SH-SY5Y (cell line): ENCODE results near the gene SLC10A7.

ENCODE experiments used
- GATA2 ChIP-seq: IDR thresholded peaks from 2 replicates; pipeline ENCODE4 v1.6.1; 2011; ENCODE audit warnings: mild to moderate bottlenecking, low read depth, low read length
- GATA3 ChIP-seq: IDR thresholded peaks from 2 replicates; pipeline ENCODE4 v1.6.1; 2011; ENCODE audit warnings: low read depth, mild to moderate bottlenecking, low read length, moderate library complexity

SLC10A7 gene

DNA sequence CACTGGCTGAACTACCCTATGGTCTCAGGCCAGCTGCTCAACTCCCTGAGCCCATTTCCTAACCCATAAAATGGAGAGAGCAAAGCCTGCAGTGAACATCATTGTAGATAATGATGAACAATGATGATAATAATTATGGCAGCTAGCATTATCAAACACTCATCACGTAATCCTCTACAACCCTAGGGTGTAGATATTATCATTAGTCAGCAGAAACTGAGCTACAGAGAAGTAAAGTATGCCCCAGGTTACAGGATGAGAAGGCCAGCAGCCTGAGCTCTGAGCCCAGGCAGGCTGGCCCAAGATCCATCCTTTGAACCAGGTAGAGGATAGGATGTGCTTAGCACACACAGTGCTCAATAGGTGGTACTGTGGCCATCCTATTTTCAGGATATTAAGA lies 264.2 kb downstream of the SLC10A7 start:
- TF ChIP-seq GATA2 (no peak), GATA3 (no peak)

DNA sequence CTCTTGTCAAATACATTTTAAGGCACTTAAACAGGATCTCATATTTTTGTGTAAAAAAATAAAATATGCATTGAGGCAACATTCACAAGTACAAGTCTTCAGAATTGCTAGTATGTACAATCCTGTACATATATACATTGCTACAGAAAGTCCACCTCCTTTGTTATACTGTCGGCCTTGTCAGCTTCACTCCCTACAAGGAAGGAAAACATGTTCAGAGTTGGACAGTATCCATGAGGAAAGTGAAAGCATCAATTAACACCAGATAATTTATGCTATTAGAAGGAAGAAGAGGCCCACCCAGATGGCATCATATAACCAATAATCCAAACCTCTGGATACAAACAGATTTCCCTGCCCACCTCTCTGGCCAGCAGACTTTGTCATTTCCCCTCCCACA lies 265.4 kb downstream of the SLC10A7 start:
- no peak for TF ChIP-seq GATA2
- TF ChIP-seq GATA3: no peak

DNA sequence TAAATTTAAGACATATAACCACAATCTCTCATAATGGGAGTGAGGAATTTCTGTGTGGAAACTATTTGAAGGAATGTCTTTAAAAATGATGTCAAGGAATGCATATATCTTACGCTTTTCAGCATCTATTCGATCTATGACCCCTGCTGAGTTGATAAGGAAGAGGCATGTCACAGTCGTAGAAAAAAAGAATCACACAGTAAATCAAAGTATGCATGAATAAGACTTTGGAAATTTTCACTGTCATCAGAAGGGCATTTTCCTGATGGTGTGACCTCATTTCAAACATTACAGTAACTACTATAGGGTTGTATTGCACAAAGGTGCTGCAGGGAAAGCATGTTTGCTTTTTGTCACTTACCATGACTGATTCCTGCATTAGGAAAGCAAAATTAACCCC lies 265.9 kb downstream of the SLC10A7 start:
- TF ChIP-seq GATA3: no peak

DNA sequence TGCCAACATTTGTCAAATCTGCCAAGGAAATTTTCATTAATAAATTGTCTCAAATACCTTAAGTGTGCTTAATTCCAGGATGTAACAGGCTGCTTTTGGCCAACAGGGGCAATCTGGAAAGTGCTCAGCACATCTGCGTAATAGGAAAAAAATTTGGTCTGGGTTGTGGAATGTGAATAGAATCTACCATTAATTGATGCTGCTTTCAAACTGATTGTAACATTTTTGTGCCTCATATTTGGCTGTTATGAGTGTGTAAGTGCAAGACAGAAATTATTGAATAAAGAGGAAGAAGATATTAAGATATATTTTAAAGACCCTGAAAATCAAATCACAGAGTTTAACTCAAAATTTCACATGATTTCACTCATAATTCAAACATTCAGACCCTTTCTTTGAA lies 266.3 kb downstream of the SLC10A7 start:
- TF ChIP-seq GATA3: no peak
- no peak for TF ChIP-seq GATA2

DNA sequence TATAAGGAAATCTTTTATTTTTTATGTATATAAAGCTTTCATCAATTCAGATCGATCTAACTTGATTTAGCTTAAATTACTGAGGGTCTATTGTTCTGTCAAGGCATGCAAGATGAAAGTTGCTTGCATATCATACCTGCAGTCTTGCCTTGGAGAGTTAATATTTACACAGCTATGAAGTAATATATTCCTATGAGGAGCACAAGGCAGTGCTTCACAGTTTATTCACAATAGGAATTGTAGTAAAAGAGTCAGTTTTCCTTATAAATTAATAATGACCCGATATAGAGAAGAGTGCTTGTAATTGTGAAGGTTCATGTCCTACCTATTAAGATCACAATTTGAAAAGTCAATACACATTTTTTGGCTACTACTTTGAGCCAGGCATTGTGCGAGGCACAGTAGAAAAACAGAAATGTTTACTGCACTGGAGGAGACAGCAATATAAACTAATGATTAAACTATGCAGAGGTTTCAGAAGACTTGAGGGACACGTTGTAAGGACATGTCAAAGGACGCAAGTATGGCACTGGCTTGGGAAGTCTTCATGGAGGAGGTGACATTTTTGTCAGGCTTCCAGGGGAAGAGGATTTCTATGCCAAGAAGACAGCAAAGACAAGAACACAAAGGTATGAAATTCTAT lies 268.6 kb downstream of the SLC10A7 start:
- TF ChIP-seq GATA2 (no peak), GATA3 (no peak)

DNA sequence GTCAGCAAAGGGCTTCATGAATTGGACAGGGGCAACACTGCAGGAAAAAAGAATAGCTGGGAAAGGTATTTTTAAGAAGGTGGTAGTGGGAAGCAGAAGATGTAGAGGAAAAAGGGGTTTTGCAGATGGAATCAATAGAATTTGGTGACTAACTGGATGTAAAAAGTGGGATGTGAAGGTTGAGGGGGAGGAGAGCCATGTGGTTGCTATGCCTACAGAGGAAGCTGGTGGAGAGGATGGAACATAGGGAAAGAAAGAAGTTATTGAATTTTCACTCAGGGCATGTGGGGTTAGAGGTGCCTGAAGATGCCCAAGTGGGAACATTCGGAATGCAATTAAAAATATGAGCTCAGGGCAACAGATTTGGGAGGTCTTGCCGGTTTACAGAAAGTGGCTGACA lies 274.4 kb downstream of the SLC10A7 start:
- TF ChIP-seq GATA2: no peak
- TF ChIP-seq GATA3: no peak

DNA sequence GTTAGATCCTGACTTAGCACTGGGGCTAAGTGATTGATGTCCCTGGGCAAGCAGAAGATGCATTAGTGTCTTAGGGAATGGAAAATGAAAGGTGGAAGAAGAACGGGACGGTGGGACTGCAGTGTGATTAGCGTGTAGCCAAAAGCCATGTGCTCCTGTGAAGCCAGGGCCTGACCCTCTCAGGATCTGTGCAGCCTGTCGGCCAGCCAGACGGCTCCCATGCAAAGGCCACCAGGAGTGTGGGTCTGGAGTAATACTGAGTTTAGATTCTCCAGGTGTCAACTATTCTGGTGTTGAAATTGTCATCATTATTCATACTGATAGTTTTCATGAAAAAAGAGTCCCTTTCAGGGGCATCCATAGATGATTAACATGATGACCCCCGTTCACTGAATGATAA lies 275.4 kb downstream of the SLC10A7 start:
- TF ChIP-seq GATA3: no peak
- TF ChIP-seq GATA2: no peak

DNA sequence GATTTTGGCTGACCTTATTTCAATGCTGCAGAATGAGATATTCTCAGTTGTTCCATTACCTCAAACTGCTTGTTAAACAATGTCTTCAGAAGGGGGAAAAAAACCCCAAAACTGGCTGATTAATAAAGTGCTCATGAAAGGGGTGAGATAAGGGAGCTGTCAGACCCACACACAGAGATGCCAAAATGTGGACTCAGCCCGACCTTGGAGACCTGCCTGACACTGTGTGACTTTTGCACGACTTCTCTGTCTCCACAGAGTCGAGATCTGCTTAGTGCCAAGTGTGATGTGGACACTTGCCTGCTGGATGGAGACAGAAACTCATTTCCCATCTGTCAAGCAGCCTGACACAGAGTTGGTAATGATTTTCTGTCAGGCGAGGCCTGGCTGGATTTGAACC lies 275.9 kb downstream of the SLC10A7 start:
- TF ChIP-seq GATA2: no peak
- no peak for TF ChIP-seq GATA3

DNA sequence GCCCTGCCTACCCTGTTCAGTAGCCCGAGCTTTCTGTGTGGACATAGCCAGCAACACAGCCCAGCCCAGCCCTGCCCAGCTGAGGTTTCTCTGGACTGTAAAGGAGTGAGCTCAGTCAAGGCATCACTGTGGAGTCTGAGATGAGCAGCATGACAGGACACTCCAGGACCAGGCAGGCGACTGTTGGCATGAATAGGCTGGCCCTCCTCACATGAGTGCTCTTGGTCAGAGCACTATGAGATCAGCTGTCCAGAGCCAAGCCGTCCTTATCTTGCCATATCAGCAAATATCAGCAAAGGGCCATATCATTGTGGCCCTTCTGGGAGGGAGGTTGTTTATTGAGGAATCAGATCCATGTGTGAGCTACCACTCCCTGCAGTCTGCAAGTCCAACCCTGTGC lies 276.5 kb downstream of the SLC10A7 start:
- TF ChIP-seq GATA2: no peak
- no peak for TF ChIP-seq GATA3

DNA sequence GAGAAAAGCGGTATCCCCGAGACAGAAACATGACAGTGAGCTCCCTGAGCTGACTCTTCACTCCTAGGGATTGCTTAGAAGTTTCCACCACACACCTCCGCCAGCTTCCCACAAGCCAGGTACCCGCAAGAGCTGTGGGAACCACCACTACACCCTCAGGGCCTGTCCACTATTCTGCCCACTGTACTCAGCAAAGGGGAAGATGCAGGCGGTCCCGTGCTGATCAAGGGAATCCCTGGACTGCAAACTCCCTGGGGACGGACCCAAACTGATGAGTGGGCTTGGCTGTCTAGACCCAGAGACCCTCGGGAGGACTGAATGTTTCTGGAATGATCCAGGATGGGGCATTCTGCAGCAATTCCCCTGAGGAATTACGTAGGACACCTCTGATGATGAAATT lies 277.2 kb downstream of the SLC10A7 start:
- TF ChIP-seq GATA2: no peak
- no peak for TF ChIP-seq GATA3

DNA sequence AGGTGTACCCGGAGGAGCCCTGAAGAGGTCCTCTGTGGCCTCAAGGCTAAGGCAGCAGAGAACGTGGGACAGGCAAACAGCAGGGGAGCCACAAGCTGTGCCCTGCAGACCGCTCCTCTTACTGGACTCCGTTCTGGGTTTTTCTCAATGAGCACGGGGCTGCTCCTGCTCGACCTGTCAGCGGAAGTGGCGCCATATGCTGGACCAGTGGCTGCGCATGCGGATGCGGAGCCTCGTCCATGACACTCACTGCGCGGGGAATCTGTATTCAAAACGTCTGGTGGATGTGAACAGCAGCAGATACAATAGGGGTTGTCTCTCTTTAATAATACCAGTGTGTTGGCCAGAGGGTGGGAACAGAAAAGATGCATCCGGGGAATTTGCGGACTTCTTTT lies 277.9 kb downstream of the SLC10A7 start:
- TF ChIP-seq GATA3 (no peak), GATA2 (no peak)

DNA sequence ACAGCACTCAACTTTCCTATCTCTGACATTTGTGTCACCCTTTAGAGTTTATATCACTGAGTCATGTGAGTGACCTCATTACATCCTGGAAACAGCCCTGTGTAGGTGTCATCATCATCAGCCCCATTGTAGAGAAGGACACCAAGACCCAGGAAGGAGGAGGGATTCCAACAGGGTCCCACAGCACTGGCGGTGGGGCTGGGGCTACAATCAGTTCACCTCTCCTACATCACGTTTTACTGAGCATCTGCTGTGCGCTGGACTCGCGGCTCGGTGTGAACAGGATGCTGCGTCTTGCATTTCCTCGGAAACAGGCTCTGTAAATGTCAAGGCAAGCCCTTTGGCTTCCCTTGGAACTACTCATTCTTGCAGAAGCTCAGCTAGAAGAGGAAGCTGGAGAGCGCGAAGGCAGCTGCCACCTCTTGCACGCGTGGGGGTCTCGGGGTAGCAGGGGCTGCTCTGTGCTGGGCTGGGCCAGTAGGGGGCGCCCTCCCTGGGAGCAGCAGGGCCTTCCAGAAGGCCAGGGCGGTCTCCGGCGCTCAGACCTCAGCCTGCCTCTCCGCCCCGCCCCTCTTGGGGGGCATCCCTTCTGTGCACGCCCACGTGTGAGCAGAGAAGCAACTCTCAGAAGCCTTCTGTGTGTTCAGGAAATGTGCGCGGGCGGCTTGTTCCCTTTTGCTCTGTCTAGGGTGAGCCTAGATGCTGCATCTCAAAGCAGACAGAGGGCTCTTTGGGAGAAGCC lies 278.4 kb downstream of the SLC10A7 start:
- TF ChIP-seq GATA3 (no peak), GATA2 (no peak)

DNA sequence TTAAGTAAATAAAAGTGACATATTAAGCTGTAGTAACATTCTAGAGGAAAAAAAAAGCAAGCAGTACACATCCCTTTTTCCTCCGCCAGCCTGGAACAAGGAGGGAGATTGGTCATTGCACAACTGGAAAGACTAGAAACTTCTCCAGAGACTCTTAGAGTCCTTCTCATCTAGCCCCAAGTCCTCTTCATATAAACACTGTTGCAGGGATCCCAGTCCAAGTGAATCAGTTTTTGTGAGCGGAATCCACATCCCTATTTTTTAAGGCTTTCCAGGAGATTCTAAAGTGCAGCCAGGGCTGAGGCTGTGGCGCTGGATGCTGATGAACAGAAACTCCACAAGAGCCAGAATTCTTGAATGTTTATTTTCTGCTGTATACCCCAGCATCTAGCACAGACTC lies 283.6 kb downstream of the SLC10A7 start:
- TF ChIP-seq GATA2: no peak
- no peak for TF ChIP-seq GATA3

DNA sequence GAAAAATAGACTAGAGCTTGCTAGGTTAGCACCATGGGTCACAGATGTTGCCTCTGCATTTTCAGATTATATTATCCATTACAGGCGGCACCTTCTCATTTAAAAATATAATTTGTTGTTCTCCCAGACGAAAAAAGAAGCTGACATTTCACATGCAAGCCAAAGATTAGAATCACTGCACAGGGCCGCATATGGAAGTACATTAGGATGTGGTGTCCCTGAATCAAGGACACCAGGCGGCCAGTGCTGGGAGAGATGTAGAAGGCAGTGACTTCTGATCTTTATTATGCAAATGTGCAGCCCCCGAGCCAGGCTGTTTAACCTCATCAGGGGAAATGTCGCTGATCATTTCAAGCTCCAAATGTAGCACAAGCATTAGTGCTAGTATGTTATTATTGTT lies 284.6 kb downstream of the SLC10A7 start:
- TF ChIP-seq GATA3: peak; percentile 87
- peak; percentile 94 for TF ChIP-seq GATA2

DNA sequence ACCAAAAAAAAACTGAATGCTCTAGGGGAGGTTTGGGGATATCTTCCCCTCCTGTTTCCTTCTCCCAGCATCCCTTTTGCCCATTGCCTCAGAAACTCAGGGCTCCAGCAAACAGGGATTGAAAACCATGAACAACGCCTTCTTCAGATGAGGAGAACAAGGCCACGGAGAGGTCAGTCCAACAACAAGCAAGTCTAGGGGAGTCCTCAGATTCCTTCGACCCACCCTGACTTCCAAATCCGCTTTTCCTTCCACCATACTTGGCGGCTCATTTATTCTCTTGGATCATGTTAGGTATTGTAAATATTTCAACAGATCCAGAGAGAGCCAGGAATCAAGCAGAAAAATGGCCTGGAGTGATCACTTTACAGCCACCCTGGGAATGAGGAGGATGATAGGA lies 285.5 kb downstream of the SLC10A7 start:
- no peak for TF ChIP-seq GATA3
- TF ChIP-seq GATA2: no peak
